Right lung (tissue), 5 donors: ENCODE data around the gene ORMDL1. TPM values are rescaled to one million over a fixed set of nuclear protein-coding genes. Genes with fewer than 3 reads are reported as not detected.
"Not testable (repeated sequence)": the region's sequence is repeated elsewhere in the genome, so short reads cannot be mapped to it uniquely, and the experiment has no call there.

Experiments
- DNase-seq, 2 donors: peaks; one replicate each; pipeline ENCODE4 v3.0.0-alpha.2; 2013
- polyA plus RNA-seq, 5 donors: library from polyadenylated mRNA; unstranded; fragments of 120-200 nt; gene quantifications; one replicate each; pipeline versions ENCODE4 v1.2.1 to v1.2.3, GENCODE V29; 2013; ENCODE audit warnings: inconsistent platforms in 1 of 5, low replicate concordance in 1 of 5; ENCODE audit not compliant: insufficient read length in 5 of 5, insufficient read depth in 1 of 5

The ORMDL1 gene
- polyA plus RNA-seq, 5 donors = 92.4 to 135 (median 98.2) TPM

- DNase-seq = no peak
Observed at GRCh38 chr2:189791338-189792042, 7.4 kb upstream of the ORMDL1 start.

- peak in 1 of 2 donors; percentile 45 for DNase-seq
Observed at GRCh38 chr2:189783451-189783926, 650 bp downstream of the ORMDL1 start.

- no peak for DNase-seq
Observed at GRCh38 chr2:189782221-189782671, 1.9 kb downstream of the ORMDL1 start.

GRCh38 chr2:189772212-189772611 is 11.9 kb downstream of the ORMDL1 start:
- no peak for DNase-seq

GRCh38 chr2:189770590-189771322 is 13.4 kb downstream of the ORMDL1 start:
- DNase-seq = no peak

- no peak for DNase-seq
Observed at GRCh38 chr2:189763908-189764661, 20.1 kb downstream of the ORMDL1 start.

GRCh38 chr2:189762551-189763298 is 21.4 kb downstream of the ORMDL1 start, which contains the start of gene OSGEPL1:
Gene OSGEPL1 (minus strand): TSS chr2:189762792. CDS start chr2:189761640, 1,152 bp downstream.
- peak; percentile 93 for DNase-seq

GRCh38 chr2:189762229-189762550 is 21.9 kb downstream of the ORMDL1 start:
- DNase-seq = no peak

GRCh38 chr2:189760154-189760553 is 24.0 kb downstream of the ORMDL1 start:
- not testable (repeated sequence) for DNase-seq

- no peak for DNase-seq
Observed at GRCh38 chr2:189756311-189756952, 27.7 kb downstream of the ORMDL1 start.

- DNase-seq = no peak
Observed at GRCh38 chr2:189751080-189751658, 33.0 kb downstream of the ORMDL1 start.

- no peak for DNase-seq
Observed at GRCh38 chr2:189729430-189729829, 54.7 kb downstream of the ORMDL1 start.

- no peak for DNase-seq
Observed at GRCh38 chr2:189726849-189727248, 57.3 kb downstream of the ORMDL1 start.

GRCh38 chr2:189726271-189726670 is 57.9 kb downstream of the ORMDL1 start:
- no peak for DNase-seq

GRCh38 chr2:189723192-189723591 is 60.9 kb downstream of the ORMDL1 start:
- no peak for DNase-seq

Other genes starting within 250 kb of the ORMDL1 start
- 100 to 1,000 TPM; 159 to 249 (median 227) TPM for gene SLC40A1, start 203.6 kb downstream of the ORMDL1 start, polyA plus RNA-seq
- gene ASNSD1, start 122.9 kb downstream of the ORMDL1 start, polyA plus RNA-seq = 10 to 100 TPM; 48.9 to 71.3 (median 64.5) TPM
- 10 to 100 TPM; 10.3 to 26.3 (median 21.1) TPM for gene ANKAR, start 109.7 kb downstream of the ORMDL1 start, polyA plus RNA-seq
- gene OSGEPL1, start 21.5 kb downstream of the ORMDL1 start, polyA plus RNA-seq = 10 to 100 TPM; 18.5 to 30.0 (median 24.0) TPM
- gene PMS1, start 111 bp upstream of the ORMDL1 start, polyA plus RNA-seq = 10 to 100 TPM; 39.0 to 61.0 (median 44.8) TPM